HepG2 (cell line): ENCODE results near the gene MMP28. TPM values are rescaled to one million over a fixed set of nuclear protein-coding genes. Genes with fewer than 3 reads are reported as not detected.

Experiments
- E2F2 ChIP-seq: sonication (generic); formaldehyde crosslinking; IDR thresholded peaks from 2 replicates; pipeline ENCODE4 v1.4.0; 2020; ENCODE audit warnings: missing genetic modification reagents, borderline replicate concordance
- FOXO1 ChIP-seq: sonication (generic); formaldehyde crosslinking; IDR thresholded peaks from 2 replicates; pipeline ENCODE4 v1.4.0; 2020; ENCODE audit warnings: missing genetic modification reagents
- GMEB1 ChIP-seq: sonication (generic); formaldehyde crosslinking; IDR thresholded peaks from 2 replicates; pipeline ENCODE4 v1.5.1; 2020; ENCODE audit warnings: missing genetic modification reagents, mild to moderate bottlenecking, borderline replicate concordance
- NCOA5 ChIP-seq: sonication (generic); formaldehyde crosslinking; IDR thresholded peaks from 2 replicates; pipeline ENCODE4 v1.4.0; 2020; ENCODE audit warnings: missing genetic modification reagents
- PAX8 ChIP-seq: sonication (generic); formaldehyde crosslinking; IDR thresholded peaks from 2 replicates; pipeline ENCODE4 v1.8.0; 2022; ENCODE audit warnings: mild to moderate bottlenecking, missing genetic modification reagents, borderline replicate concordance
- SAFB2 ChIP-seq: sonication (generic); formaldehyde crosslinking; IDR thresholded peaks from 2 replicates; pipeline ENCODE4 v1.5.1; 2020; ENCODE audit warnings: missing genetic modification reagents, low read depth, mild to moderate bottlenecking, borderline replicate concordance
- TOE1 ChIP-seq: sonication (generic); formaldehyde crosslinking; IDR thresholded peaks from 2 replicates; pipeline ENCODE4 v1.4.0; 2020; ENCODE audit warnings: mild to moderate bottlenecking, missing genetic modification reagents
- ZFY ChIP-seq: sonication (generic); formaldehyde crosslinking; IDR thresholded peaks from 2 replicates; pipeline ENCODE4 v1.4.0; 2020; ENCODE audit warnings: missing genetic modification reagents
- ZHX1 ChIP-seq: sonication (generic); formaldehyde crosslinking; IDR thresholded peaks from 2 replicates; pipeline ENCODE4 v1.8.1; 2022; ENCODE audit warnings: low read depth, mild to moderate bottlenecking, missing genetic modification reagents
- ZNF7 ChIP-seq: IDR thresholded peaks from 2 replicates; pipeline ENCODE4 v1.6.1; 2016; ENCODE audit warnings: missing biosample characterization, missing genetic modification reagents
- ZNF749 ChIP-seq: sonication (generic); formaldehyde crosslinking; IDR thresholded peaks from 2 replicates; pipeline ENCODE4 v1.8.0; 2022; ENCODE audit warnings: mild to moderate bottlenecking, missing genetic modification reagents, moderate library complexity, borderline replicate concordance
- ZNF83 ChIP-seq: sonication (generic); formaldehyde crosslinking; IDR thresholded peaks from 2 replicates; pipeline ENCODE4 v1.4.0; 2020; ENCODE audit warnings: missing genetic modification reagents, mild to moderate bottlenecking, borderline replicate concordance
- polyA plus RNA-seq, 8 experiments: library from polyadenylated mRNA; depleted of rRNA in 3 of 8; stranded (reverse) in 7 of 8; unstranded in 1 of 8; fragments of >200 nt; fragmentation: Illumina TruSeq in 4 of 8; extraction: Trizol in 4 of 8; gene quantifications; 2 replicates each; pipeline versions ENCODE4 v1.2.1 to v1.2.3, GENCODE V29; 2011 to 2016; ENCODE audit warnings: low read depth in 4 of 8, missing spikeins in 1 of 8, mixed read lengths in 1 of 8; ENCODE audit not compliant: insufficient read depth in 1 of 8
- total RNA-seq, 5 experiments: library from RNA; depleted of rRNA; stranded (reverse); fragments of >200 nt; fragmentation: Illumina TruSeq; extraction: Trizol; gene quantifications; 2 replicates each; pipeline ENCODE4 v1.2.3, GENCODE V29; 2016; ENCODE audit warnings: low read depth in 1 of 5
- TF ChIP-seq, protein P1 (sequence below): IDR thresholded peaks from 2 replicates; pipeline ENCODE4 v1.6.1; 2016; ENCODE audit warnings: missing genetic modification reagents, missing compliant biosample characterization
- TF ChIP-seq, protein P2 (sequence below): IDR thresholded peaks from 2 replicates; pipeline ENCODE4 v1.6.1; 2012; ENCODE audit warnings: low read length, improper control_type of control experiment
- TF ChIP-seq, protein P3 (sequence below): IDR thresholded peaks from 2 replicates; pipeline ENCODE4 v1.6.1; 2012; ENCODE audit warnings: inconsistent platforms
- TF ChIP-seq, protein P4 (sequence below): sonication (generic); formaldehyde crosslinking; IDR thresholded peaks from 2 replicates; pipeline ENCODE4 v1.5.1; 2020; ENCODE audit warnings: missing genetic modification reagents, mild to moderate bottlenecking, borderline replicate concordance

The MMP28 gene
- total and polyA plus RNA-seq, 2 of the 13 experiments (the other 11 are each of a cell fraction or from before 2014, with no cell fraction given) = not detected

DNA sequence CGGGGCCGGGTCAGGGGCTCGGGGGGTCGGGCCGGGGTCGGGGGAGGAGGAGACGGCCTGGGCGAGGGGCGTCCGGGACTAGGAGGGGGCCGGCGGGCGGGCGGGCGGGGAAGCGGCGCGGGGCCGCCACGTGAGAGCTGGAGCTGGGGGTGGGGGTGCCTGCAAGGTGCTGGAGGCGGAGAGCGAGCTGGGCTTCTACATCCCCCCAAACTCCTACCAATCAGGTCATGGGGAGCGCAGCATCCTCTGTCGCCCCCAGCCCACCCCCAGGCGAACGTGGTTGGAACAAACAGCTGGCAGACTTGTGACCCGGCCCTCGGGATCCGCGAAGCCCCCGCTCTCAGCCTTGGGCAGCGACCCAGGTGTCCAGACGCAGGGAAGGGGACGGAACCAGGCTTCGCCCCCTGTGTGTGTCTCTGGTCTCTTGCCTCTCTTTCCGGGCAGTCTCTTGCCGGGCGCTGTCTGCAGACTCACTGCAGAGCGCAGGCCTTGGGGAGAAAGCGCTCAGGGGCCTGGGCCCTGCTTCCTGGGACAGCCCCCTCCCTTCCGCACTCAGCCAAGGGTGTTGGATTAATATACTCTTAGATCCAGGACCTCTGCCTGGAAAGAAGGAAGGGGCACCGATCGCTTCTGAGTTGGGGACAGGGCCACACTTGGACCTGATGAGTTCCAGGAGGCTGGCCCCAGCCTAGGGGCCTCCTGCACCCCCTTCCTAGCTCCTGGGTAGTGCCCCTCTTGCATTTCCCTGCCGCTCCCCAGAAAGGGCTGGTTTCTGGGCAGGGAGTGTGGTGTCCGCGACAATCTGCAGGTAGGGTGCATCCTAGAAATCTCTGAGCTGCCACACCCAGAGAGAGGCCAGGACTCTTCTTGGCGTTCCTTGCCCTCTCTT is 63.3 kb downstream of the MMP28 start (continued):
- TF ChIP-seq, protein P1, sequence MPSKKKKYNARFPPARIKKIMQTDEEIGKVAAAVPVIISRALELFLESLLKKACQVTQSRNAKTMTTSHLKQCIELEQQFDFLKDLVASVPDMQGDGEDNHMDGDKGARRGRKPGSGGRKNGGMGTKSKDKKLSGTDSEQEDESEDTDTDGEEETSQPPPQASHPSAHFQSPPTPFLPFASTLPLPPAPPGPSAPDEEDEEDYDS (CRISPR knock-in tag) = no peak
- TF ChIP-seq TOE1 (CRISPR knock-in tag) = no peak
- TF ChIP-seq ZNF83 = no peak
- TF ChIP-seq ZNF7 (CRISPR knock-in tag) = no peak
- peak; percentile 48 for TF ChIP-seq ZFY (CRISPR knock-in tag)
- TF ChIP-seq NCOA5 = no peak
- TF ChIP-seq PAX8 (CRISPR knock-in tag) = no peak
- TF ChIP-seq, protein P2, sequence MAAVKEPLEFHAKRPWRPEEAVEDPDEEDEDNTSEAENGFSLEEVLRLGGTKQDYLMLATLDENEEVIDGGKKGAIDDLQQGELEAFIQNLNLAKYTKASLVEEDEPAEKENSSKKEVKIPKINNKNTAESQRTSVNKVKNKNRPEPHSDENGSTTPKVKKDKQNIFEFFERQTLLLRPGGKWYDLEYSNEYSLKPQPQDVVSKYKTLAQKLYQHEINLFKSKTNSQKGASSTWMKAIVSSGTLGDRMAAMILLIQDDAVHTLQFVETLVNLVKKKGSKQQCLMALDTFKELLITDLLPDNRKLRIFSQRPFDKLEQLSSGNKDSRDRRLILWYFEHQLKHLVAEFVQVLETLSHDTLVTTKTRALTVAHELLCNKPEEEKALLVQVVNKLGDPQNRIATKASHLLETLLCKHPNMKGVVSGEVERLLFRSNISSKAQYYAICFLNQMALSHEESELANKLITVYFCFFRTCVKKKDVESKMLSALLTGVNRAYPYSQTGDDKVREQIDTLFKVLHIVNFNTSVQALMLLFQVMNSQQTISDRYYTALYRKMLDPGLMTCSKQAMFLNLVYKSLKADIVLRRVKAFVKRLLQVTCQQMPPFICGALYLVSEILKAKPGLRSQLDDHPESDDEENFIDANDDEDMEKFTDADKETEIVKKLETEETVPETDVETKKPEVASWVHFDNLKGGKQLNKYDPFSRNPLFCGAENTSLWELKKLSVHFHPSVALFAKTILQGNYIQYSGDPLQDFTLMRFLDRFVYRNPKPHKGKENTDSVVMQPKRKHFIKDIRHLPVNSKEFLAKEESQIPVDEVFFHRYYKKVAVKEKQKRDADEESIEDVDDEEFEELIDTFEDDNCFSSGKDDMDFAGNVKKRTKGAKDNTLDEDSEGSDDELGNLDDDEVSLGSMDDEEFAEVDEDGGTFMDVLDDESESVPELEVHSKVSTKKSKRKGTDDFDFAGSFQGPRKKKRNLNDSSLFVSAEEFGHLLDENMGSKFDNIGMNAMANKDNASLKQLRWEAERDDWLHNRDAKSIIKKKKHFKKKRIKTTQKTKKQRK = no peak
- TF ChIP-seq E2F2 (CRISPR knock-in tag) = no peak
- TF ChIP-seq, protein P3, sequence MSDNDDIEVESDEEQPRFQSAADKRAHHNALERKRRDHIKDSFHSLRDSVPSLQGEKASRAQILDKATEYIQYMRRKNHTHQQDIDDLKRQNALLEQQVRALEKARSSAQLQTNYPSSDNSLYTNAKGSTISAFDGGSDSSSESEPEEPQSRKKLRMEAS = 0 out of 2 replicates have a peak, but pooled peaks have one; percentile 8
- no peak for TF ChIP-seq ZHX1 (CRISPR knock-in tag)
- no peak for TF ChIP-seq GMEB1 (CRISPR knock-in tag)
- no peak for TF ChIP-seq ZNF749 (CRISPR knock-in tag)
- no peak for TF ChIP-seq SAFB2 (CRISPR knock-in tag)
- TF ChIP-seq, protein P4, sequence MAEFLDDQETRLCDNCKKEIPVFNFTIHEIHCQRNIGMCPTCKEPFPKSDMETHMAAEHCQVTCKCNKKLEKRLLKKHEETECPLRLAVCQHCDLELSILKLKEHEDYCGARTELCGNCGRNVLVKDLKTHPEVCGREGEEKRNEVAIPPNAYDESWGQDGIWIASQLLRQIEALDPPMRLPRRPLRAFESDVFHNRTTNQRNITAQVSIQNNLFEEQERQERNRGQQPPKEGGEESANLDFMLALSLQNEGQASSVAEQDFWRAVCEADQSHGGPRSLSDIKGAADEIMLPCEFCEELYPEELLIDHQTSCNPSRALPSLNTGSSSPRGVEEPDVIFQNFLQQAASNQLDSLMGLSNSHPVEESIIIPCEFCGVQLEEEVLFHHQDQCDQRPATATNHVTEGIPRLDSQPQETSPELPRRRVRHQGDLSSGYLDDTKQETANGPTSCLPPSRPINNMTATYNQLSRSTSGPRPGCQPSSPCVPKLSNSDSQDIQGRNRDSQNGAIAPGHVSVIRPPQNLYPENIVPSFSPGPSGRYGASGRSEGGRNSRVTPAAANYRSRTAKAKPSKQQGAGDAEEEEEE (CRISPR knock-in tag) = no peak
- TF ChIP-seq FOXO1 (CRISPR knock-in tag) = no peak
